HG03354 (cell line): ENCODE measurements around the gene TRMT13.
"Not testable (repeated sequence)": the region's sequence is repeated elsewhere in the genome, so short reads cannot be mapped to it uniquely, and the experiment has no call there.

Experiments used
- ATAC-seq: cut with Tn5 transposase; IDR thresholded peaks from one replicate; pipeline ENCODE4 v1.9.1; 2021; ENCODE audit warnings: mild to moderate bottlenecking; ENCODE audit not compliant: unreplicated experiment, poor library complexity, severe bottlenecking

TRMT13 gene

GRCh38 chr1:100152271-100152670 is 19.3 kb downstream of the TRMT13 start:
- ATAC-seq, result no peak

- ATAC-seq, result no peak
Measured at GRCh38 chr1:100162881-100163280, 29.9 kb downstream of the TRMT13 start.

GRCh38 chr1:100164216-100164615 is 31.3 kb downstream of the TRMT13 start:
- no peak for ATAC-seq

- no peak for ATAC-seq
Measured at GRCh38 chr1:100164702-100165101, 31.7 kb downstream of the TRMT13 start.

GRCh38 chr1:100168051-100168450 is 35.1 kb downstream of the TRMT13 start:
- ATAC-seq, result no peak

DNA sequence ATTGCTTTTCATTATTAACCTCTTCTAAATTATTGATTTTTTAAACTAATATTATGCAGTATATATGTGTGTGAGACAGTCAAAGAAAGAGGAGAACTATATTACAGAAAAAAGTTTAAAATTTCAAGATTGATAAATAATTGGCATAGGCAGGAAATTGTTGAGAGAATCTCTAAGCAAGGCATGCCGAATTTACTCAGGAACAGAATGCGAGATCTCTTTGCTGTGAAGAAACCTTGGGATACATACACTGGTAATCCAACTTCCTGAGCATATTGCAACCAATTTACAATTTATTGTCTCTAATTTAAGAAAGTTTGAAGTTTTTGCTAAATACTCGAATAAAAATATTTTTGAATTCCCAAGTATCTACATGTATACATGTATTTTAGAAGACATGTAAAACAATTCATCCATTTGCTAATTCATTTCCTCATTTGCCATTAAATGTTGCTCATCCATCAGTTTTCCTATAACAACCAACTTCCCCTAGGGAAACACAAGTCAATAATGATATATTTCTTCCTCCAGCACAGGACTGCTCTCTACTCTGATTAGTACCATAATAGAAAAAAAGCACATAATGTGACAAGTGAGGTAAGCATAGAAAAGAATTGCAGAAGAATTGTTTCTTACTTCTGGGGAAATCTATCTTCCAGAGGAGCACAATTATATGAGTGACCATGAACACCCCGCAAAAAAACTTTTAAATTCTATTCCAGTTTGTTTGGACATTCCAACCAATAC is 44.5 kb downstream of the TRMT13 start:
- ATAC-seq, result no peak

GRCh38 chr1:100178091-100178490 is 45.1 kb downstream of the TRMT13 start, which contains the start of gene LRRC39:
LRRC39 (minus strand) TSS chr1:100178256; CDS start chr1:100168516, 9,740 bp downstream.
- no peak for ATAC-seq

DNA sequence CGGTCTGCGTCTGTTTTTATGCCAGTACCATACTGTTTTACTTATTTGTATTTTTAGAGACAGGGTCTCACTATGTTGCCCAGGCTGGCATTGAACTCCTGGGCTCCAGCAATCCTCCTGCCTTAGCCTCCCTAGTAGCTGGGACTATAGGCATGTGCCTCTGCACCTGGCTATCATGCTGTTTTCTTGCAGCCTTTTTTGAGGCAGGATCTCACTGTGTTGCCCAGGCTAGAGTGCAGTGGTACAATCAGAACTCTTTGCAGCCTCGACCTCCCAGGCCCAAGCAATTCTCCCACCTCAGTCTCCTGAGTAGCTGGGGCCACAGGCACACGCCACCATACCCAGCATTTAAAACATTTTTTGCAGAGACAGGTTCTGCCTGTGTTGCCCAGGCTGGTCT is 50.4 kb downstream of the TRMT13 start:
- ATAC-seq, result no peak

GRCh38 chr1:100184536-100184935 is 51.6 kb downstream of the TRMT13 start:
- ATAC-seq, result peak; percentile 82

- ATAC-seq, result no peak
Measured at GRCh38 chr1:100187912-100188311, 54.9 kb downstream of the TRMT13 start.

DNA sequence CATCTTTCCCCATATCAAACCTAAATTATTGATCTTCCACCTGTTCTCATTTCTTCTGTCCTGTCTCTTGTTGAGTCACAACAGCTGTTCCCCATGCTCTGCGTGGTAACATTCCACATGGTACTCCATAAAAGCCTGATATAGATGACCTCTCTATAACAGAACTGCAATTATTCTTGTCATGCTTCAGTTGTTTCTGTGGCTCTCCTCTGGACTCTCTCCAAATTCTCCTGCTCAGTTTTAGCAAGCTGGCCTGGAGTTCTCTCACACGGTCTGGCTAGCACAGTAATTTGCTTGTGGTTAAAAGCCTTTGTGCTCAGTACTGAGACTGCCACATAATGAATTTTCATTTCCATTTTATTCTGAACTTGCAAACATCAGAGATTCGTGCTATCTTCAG is 55.7 kb downstream of the TRMT13 start:
- ATAC-seq, result peak; percentile 51

DNA sequence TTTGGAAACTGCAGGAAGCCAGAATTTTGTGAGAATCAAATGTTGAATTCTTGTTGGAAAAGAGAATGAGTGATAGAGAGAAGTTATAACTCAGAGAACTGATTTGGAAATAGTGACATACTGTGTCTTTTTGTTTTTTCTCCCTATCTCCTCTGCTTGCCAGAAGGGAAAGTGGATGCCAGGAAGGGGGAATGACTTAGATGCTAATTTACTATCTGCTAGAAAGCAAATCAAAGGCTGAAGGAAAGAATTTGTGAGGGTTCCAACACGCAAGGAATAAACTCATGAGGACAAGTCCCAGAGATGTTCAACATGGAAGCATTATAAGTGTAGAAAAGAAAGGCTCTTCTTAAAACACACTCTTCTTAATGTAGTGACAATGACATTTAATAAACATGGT is 65.6 kb downstream of the TRMT13 start:
- no peak for ATAC-seq

DNA sequence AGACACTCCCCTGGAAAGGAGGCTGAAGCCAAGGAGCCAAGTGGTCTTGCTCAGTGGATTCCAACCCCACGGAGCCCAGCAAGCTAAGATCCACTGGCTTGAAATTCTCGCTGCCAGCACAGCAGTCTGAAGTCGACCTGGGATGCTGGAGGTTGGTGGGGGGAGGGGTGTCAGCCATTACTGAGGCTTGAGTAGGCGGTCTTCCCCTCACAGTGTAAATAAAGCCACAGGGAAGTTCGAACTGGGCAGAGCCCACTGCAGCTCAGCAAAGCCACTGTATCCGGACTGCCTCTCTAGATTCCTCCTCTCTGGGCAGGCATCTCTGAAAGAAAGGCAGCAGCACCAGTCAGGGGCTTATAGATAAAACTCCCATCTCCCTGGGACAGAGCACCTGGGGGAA is 67.1 kb downstream of the TRMT13 start:
- ATAC-seq, result not testable (repeated sequence)
